NB4 (cell line): ENCODE results near the gene RAF1.

Source experiments
- CTCF ChIP-seq: IDR thresholded peaks from one replicate; pipeline ENCODE4 v1.5.1; 2012; ENCODE audit warnings: low read depth, low read length
- MAX ChIP-seq: IDR thresholded peaks from 2 replicates; pipeline ENCODE4 v1.6.1; 2011; ENCODE audit warnings: low read depth, low read length
- MYC ChIP-seq: IDR thresholded peaks from 2 replicates; pipeline ENCODE4 v1.6.1; 2011; ENCODE audit warnings: low read depth, low read length
- POLR2A ChIP-seq: IDR thresholded peaks from 2 replicates; pipeline ENCODE4 v1.6.1; 2011; ENCODE audit warnings: mild to moderate bottlenecking; ENCODE audit not compliant: insufficient read length; ENCODE audit errors: extremely low read depth

GRCh38 chr3:12569836-12570235 lies 94.1 kb downstream of the RAF1 start:
- TF ChIP-seq CTCF: no peak
- TF ChIP-seq MYC: no peak
- no peak for TF ChIP-seq POLR2A
- no peak for TF ChIP-seq MAX
